Liver (tissue), 9 donors: ENCODE results near the gene RELN. TPM values are rescaled to one million over a fixed set of nuclear protein-coding genes. Genes with fewer than 3 reads are reported as not detected.

Experiments used
- DNase-seq: peaks from one replicate; pipeline ENCODE4 v3.0.0-alpha.2; 2017; ENCODE audit warnings: low spot score
- H3K27ac ChIP-seq, 2 donors: one replicate each; pipeline ENCODE4 v1.7.0; 2013; ENCODE audit warnings: inconsistent platforms in 2 of 2, low read length in 2 of 2, control low read depth in 1 of 2, low read depth in 1 of 2, mild to moderate bottlenecking in 1 of 2
- H3K27me3 ChIP-seq, 4 donors: one replicate each; pipeline versions ENCODE4 v1.6.1 to v1.7.0; 2013; ENCODE audit warnings: low read length in 3 of 4, inconsistent platforms in 1 of 4, mild to moderate bottlenecking in 1 of 4, moderate library complexity in 1 of 4; ENCODE audit not compliant: control insufficient read depth in 4 of 4, insufficient read depth in 4 of 4
- H3K36me3 ChIP-seq, 4 donors: one replicate each; pipeline versions ENCODE4 v1.6.1 to v1.7.0; 2013; ENCODE audit warnings: low read length in 3 of 4, mild to moderate bottlenecking in 3 of 4, low read depth in 1 of 4, moderate library complexity in 1 of 4; ENCODE audit not compliant: control insufficient read depth in 4 of 4, insufficient read depth in 3 of 4
- H3K4me1 ChIP-seq, 4 donors: one replicate each; pipeline versions ENCODE4 v1.6.1 to v1.7.0; 2013; ENCODE audit warnings: low read length in 3 of 4, mild to moderate bottlenecking in 3 of 4, moderate library complexity in 1 of 4; ENCODE audit not compliant: control insufficient read depth in 4 of 4, insufficient read depth in 4 of 4
- H3K4me3 ChIP-seq, 3 donors: one replicate each; pipeline versions ENCODE4 v1.6.1 to v1.7.0; 2013; ENCODE audit warnings: low read length in 3 of 3, control low read depth in 1 of 3, low read depth in 1 of 3, mild to moderate bottlenecking in 1 of 3
- H3K9ac ChIP-seq, 2 donors: one replicate each; pipeline ENCODE4 v1.7.0; 2013; ENCODE audit warnings: low read length in 2 of 2, mild to moderate bottlenecking in 2 of 2, moderate library complexity in 2 of 2, control low read depth in 1 of 2, low read depth in 1 of 2
- H3K9me3 ChIP-seq, 4 donors: one replicate each; pipeline versions ENCODE4 v1.6.1 to v1.7.0; 2013; ENCODE audit warnings: low read length in 3 of 4; ENCODE audit not compliant: control insufficient read depth in 4 of 4
- CTCF ChIP-seq: fragments of 150-350 bp; IDR thresholded peaks from 2 replicates; pipeline ENCODE4 v1.5.1; 2017; ENCODE audit warnings: improper control_type of control experiment, low read depth, low read length; ENCODE audit not compliant: missing input control
- FOXA2 ChIP-seq: IDR thresholded peaks from 2 replicates; pipeline ENCODE4 v1.6.1; 2016; ENCODE audit warnings: antibody characterized with exemption
- HNF4A ChIP-seq, 2 donors: conservative IDR thresholded peaks; 2 replicates each; pipeline ENCODE4 v1.6.1; 2016; ENCODE audit warnings: antibody characterized with exemption in 2 of 2, mild to moderate bottlenecking in 2 of 2
- HNF4G ChIP-seq: IDR thresholded peaks from 2 replicates; pipeline ENCODE4 v1.6.1; 2016; ENCODE audit warnings: antibody characterized with exemption
- JUND ChIP-seq, 2 donors: IDR thresholded peaks; 2 replicates each; pipeline ENCODE4 v1.6.1; 2016; ENCODE audit warnings: antibody characterized with exemption in 2 of 2
- MAX ChIP-seq: IDR thresholded peaks from 2 replicates; pipeline ENCODE4 v1.6.1; 2016; ENCODE audit warnings: antibody characterized with exemption
- NR2F2 ChIP-seq: IDR thresholded peaks from 2 replicates; pipeline ENCODE4 v1.6.1; 2016; ENCODE audit warnings: antibody characterized with exemption
- RAD21 ChIP-seq, 2 donors: IDR thresholded peaks; 2 replicates each; pipeline ENCODE4 v1.6.1; 2016; ENCODE audit warnings: antibody characterized with exemption in 2 of 2, mild to moderate bottlenecking in 2 of 2
- REST ChIP-seq: IDR thresholded peaks from 2 replicates; pipeline ENCODE4 v1.6.1; 2016; ENCODE audit warnings: antibody characterized with exemption, mild to moderate bottlenecking
- RXRA ChIP-seq, 2 donors: IDR thresholded peaks; 2 replicates each; pipeline ENCODE4 v1.6.1; 2017 to 2018; ENCODE audit warnings: antibody characterized with exemption in 2 of 2, mild to moderate bottlenecking in 1 of 2
- SP1 ChIP-seq: IDR thresholded peaks from 2 replicates; pipeline ENCODE4 v1.6.1; 2018; ENCODE audit warnings: antibody characterized with exemption, mild to moderate bottlenecking
- TAF1 ChIP-seq: conservative IDR thresholded peaks from 2 replicates; pipeline ENCODE4 v1.6.1; 2016; ENCODE audit warnings: antibody characterized with exemption, mild to moderate bottlenecking
- YY1 ChIP-seq: IDR thresholded peaks from 2 replicates; pipeline ENCODE4 v1.6.1; 2016; ENCODE audit warnings: antibody characterized with exemption, mild to moderate bottlenecking
- ZBTB33 ChIP-seq: IDR thresholded peaks from 2 replicates; pipeline ENCODE4 v1.6.1; 2016; ENCODE audit warnings: antibody characterized with exemption
- WGBS: extraction: QIAGEN DNeasy Blood & Tissue Kit; methylation state at CpG from one replicate; pipeline ENCODE4 v1.1.7; 2013; 5-methylcytosine and 5-hydroxymethylcytosine counted together
- polyA plus RNA-seq, 2 donors: library from polyadenylated mRNA; stranded (reverse) in 1 of 2; unstranded in 1 of 2; fragments of 200-250 nt in 1 of 2; fragments of >200 nt in 1 of 2; fragmentation: Nextera tagmentation in 1 of 2; extraction: Ambion mirVana in 1 of 2; gene quantifications; one replicate each; pipeline versions ENCODE4 v1.2.1 to v1.2.3, GENCODE V29; 2013 to 2015
- total RNA-seq, 2 donors: library from RNA; depleted of rRNA; stranded (reverse); fragments of >200 nt; gene quantifications; one replicate each; pipeline ENCODE4 v1.2.3, GENCODE V29; 2014
- donor health status: healthy.
- donor health status: healthy.
- donor health status: healthy.
- donor health status: healthy.
- donor health status: healthy.

Gene RELN
- total and polyA plus RNA-seq, 4 donors = 10.0 to 69.8 (median 28.4) TPM

- WGBS = 96% methylated on average over 2 of the region's 2 CpGs
These were observed 360.7 kb downstream of the RELN start for GRCh38 chr7:103628742-103629141.

GRCh38 chr7:103626776-103627175 is 362.7 kb downstream of the RELN start:
- H3K9me3 ChIP-seq = no peaks in the 10 kb centered on the region
- no peaks in the 10 kb centered on the region for H3K36me3 ChIP-seq
- H3K4me3 ChIP-seq = no peak overlapping the region
- DNase-seq = no peak
- H3K27ac ChIP-seq = no peak overlapping the region
- H3K9ac ChIP-seq = no peak overlapping the region
- 92% methylated on average over 1 of the region's 1 CpG for WGBS
- TF ChIP-seq RAD21 (IDR thresholded peaks at IDR 0.05) (no peak), JUND (IDR thresholded peaks at IDR 0.05) (no peak), NR2F2 (no peak), MAX (no peak), ZBTB33 (no peak), FOXA2 (no peak), RXRA (IDR thresholded peaks at IDR 0.05) (no peak), HNF4G (no peak), SP1 (no peak), HNF4A (conservative IDR thresholded peaks at IDR 0.05) (no peak), CTCF (no peak), REST (no peak), TAF1 (no peak), YY1 (no peak)
- no peaks in the 10 kb centered on the region for H3K27me3 ChIP-seq
- H3K4me1 ChIP-seq = no peaks in the 10 kb centered on the region

More at GRCh38 chr7:103628742-103629141, 360.7 kb downstream of the RELN start:
- no peaks in the 10 kb centered on the region for H3K4me1 ChIP-seq
- no peak overlapping the region for H3K27ac ChIP-seq
- no peak for DNase-seq
- no peak for TF ChIP-seq ZBTB33
- no peak for TF ChIP-seq JUND (IDR thresholded peaks at IDR 0.05)
- no peak for TF ChIP-seq SP1
- TF ChIP-seq TAF1 = no peak
- TF ChIP-seq FOXA2 = no peak
- H3K36me3 ChIP-seq = no peaks in the 10 kb centered on the region
- H3K9me3 ChIP-seq = no peaks in the 10 kb centered on the region
- no peaks in the 10 kb centered on the region for H3K27me3 ChIP-seq
- no peak overlapping the region for H3K4me3 ChIP-seq
- H3K9ac ChIP-seq = no peak overlapping the region
